GM12878 (cell line): ENCODE data around the gene ABL2.

Experiments used
- ETV6 ChIP-seq, 2 experiments: fragments of 450-650 bp in 1 of 2; IDR thresholded peaks in 1 of 2; conservative IDR thresholded peaks in 1 of 2; 2 replicates each; pipeline ENCODE4 v1.6.1; 2014; ENCODE audit warnings: antibody characterized with exemption in 1 of 2, borderline replicate concordance in 1 of 2, low read depth in 1 of 2, mild to moderate bottlenecking in 1 of 2, moderate library complexity in 1 of 2
- MAX ChIP-seq: IDR thresholded peaks from 2 replicates; pipeline ENCODE4 v1.6.1; 2012; ENCODE audit warnings: low read depth, low read length, improper control_type of control experiment

- TF ChIP-seq MAX (no peak), ETV6 (conservative IDR thresholded peaks at IDR 0.05 in 1 of 2, IDR thresholded peaks at IDR 0.05 in 1 of 2; ENCODE audit: borderline replicate concordance in 1 of 2, low read depth in 1 of 2) (no peak)
These were observed 91.7 kb downstream of the ABL2 start for GRCh38 chr1:179137617-179138255.
